PC-9 (cell line): Measurements from ENCODE around the gene SHISA5.

ENCODE experiments used
- EZH2 ChIP-seq: fragments of 200-600 bp; sonication (generic); IDR thresholded peaks from 2 replicates; pipeline ENCODE4 v1.8.0; 2017; ENCODE audit warnings: antibody characterized with exemption, low read depth
- TF ChIP-seq, protein P1 (sequence below): fragments of 200-600 bp; sonication (generic); conservative IDR thresholded peaks from 2 replicates; pipeline ENCODE4 v1.6.1; 2017; ENCODE audit warnings: mixed run types, antibody characterized with exemption, mild to moderate bottlenecking, moderate library complexity

DNA sequence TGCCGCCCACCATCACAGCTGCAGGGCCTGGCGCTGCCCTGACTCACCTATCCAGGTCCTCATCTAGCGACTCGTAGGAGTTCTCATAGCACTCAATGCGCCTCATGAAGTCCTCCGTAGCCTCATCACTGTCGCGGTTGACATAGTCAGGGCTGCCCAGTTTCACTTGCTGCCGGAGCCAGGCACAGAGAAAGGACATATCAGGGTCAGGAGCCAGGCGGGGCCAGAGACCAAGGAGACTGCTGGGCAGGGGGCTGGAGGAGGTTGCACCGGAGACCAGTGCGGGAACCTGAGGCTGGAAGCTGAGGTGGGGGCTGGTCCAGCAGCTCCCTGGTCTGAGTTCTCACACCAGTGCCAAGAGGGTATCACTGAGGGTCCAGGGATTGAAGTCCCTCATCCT is 34.5 kb upstream of the SHISA5 start:
- TF ChIP-seq EZH2: no peak
- TF ChIP-seq, protein P1, sequence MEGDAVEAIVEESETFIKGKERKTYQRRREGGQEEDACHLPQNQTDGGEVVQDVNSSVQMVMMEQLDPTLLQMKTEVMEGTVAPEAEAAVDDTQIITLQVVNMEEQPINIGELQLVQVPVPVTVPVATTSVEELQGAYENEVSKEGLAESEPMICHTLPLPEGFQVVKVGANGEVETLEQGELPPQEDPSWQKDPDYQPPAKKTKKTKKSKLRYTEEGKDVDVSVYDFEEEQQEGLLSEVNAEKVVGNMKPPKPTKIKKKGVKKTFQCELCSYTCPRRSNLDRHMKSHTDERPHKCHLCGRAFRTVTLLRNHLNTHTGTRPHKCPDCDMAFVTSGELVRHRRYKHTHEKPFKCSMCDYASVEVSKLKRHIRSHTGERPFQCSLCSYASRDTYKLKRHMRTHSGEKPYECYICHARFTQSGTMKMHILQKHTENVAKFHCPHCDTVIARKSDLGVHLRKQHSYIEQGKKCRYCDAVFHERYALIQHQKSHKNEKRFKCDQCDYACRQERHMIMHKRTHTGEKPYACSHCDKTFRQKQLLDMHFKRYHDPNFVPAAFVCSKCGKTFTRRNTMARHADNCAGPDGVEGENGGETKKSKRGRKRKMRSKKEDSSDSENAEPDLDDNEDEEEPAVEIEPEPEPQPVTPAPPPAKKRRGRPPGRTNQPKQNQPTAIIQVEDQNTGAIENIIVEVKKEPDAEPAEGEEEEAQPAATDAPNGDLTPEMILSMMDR: no peak
